Measurements from ENCODE around the gene KLHL5. TPM values are rescaled to one million over a fixed set of nuclear protein-coding genes. Genes with fewer than 3 reads are reported as not detected.
A peak's percentile ranks its signal among the peaks of the same experiment; 100 is the strongest.

Gene KLHL5
- total and polyA plus RNA-seq, 2 donors (not counting 1 experiment from before 2014, with no cell fraction given) = 22.6 to 90.0 TPM

GRCh38 chr4:39067451-39067850 is 5.4 kb downstream of the KLHL5 start:
- Mint-ChIP-seq H3K9me3 (ENCODE audit: insufficient read depth) (no peaks in the 10 kb centered on the region), H3K27me3 (no peaks in the 10 kb centered on the region), H3K27ac (no peak overlapping the region), H3K4me1 (peaks cover 48% of the 10 kb centered on the region), H3K4me3 (no peak overlapping the region)
- ChIA-PET POLR2A (no interaction called here), CTCF (interaction anchor here (0.5 kb wide), 1 partner anchor 19 kb away, joined by 5 read pairs; no protein-coding TSS in a partner anchor)
- no peaks in the 10 kb centered on the region for H3K9me3 ChIP-seq (ENCODE audit: control extremely low read depth in 1 of 3, control insufficient read depth in 2 of 3, insufficient read depth in 1 of 3, low read length in 2 of 3)
- H3K27ac ChIP-seq (ENCODE audit: low read length in 2 of 2) = no peak overlapping the region
- H2AFZ ChIP-seq (ENCODE audit: insufficient read depth, low read depth, low read length, poor library complexity, severe bottlenecking) = no peak overlapping the region
- DNase-seq (no peak), ATAC-seq (ENCODE audit: low read depth) (no peak)
- no peak overlapping the region for H3K9ac ChIP-seq (ENCODE audit: low read length)
- no peaks in the 10 kb centered on the region for H3K27me3 ChIP-seq (replicated peaks in 1 of 4; ENCODE audit: control extremely low read depth in 1 of 4, control insufficient read depth in 3 of 4, insufficient read depth in 4 of 4, low read length in 3 of 4)
- no peak overlapping the region for H3K4me3 ChIP-seq (ENCODE audit: control extremely low read depth in 1 of 5, extremely low read depth in 1 of 5, insufficient read depth in 1 of 5, low read depth in 2 of 5, low read length in 4 of 5)
- 100% methylated on average over 2 of the region's 3 CpGs for WGBS (ENCODE audit: insufficient coverage)
- H4K20me1 ChIP-seq (ENCODE audit: control insufficient read depth, insufficient read depth, low read length, poor library complexity, severe bottlenecking) = peaks cover 39% of the 10 kb centered on the region
- intact Hi-C loops (cut with micrococcal nuclease) = no loop called here
- no peaks in the 10 kb centered on the region for H3K36me3 ChIP-seq (replicated peaks in 1 of 2; ENCODE audit: control extremely low read depth in 1 of 2, control insufficient read depth in 1 of 2, extremely low read depth in 1 of 2, insufficient read depth in 2 of 2, low read length in 1 of 2)
- H3K79me2 ChIP-seq (ENCODE audit: control insufficient read depth, insufficient read depth, low read length) = peaks cover 87% of the 10 kb centered on the region
- peaks cover 4% of the 10 kb centered on the region in 2 donors for H3K4me1 ChIP-seq (ENCODE audit: control insufficient read depth in 2 of 2, insufficient read depth in 2 of 2, low read length in 2 of 2)
- H3K4me2 ChIP-seq (replicated peaks; ENCODE audit: low read depth, low read length, poor library complexity, severe bottlenecking) = no peak overlapping the region
- TF ChIP-seq CTCF (IDR thresholded peaks at IDR 0.05) (no peak), EZH2 (IDR thresholded peaks at IDR 0.05; ENCODE audit: borderline replicate concordance, insufficient read depth, low read depth, low read length, poor library complexity, severe bottlenecking) (no peak)

DNA sequence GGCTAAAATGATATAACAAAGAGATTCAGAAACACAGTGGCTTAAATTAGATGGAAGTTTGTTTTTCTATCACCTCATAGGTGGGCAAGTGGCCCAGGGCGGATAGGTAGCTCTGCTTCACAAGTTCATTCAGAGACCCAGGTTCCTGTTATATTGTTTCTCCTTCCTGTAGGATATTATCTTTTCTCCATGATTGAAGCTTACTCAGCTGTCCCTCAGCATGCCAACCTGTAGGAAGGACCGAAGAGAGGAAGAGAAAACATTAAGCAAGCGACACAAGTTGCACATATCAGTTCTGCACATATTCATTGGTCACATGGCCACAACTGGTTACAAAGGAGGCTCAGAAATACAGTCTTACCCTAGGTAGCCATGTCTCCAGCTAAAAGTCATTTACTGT is 6.9 kb downstream of the KLHL5 start:
- H3K27ac Mint-ChIP-seq = no peak overlapping the region
- Histone ChIP-seq H3K79me2 (ENCODE audit: control insufficient read depth, insufficient read depth, low read length) (peaks cover 77% of the 10 kb centered on the region), H4K20me1 (ENCODE audit: control insufficient read depth, insufficient read depth, low read length, poor library complexity, severe bottlenecking) (peaks cover 38% of the 10 kb centered on the region), H3K9ac (ENCODE audit: low read length) (no peak overlapping the region), H3K4me2 (replicated peaks; ENCODE audit: low read depth, low read length, poor library complexity, severe bottlenecking) (no peak overlapping the region), H3K9me3 (ENCODE audit: control extremely low read depth in 1 of 3, control insufficient read depth in 2 of 3, insufficient read depth in 1 of 3, low read length in 2 of 3) (no peaks in the 10 kb centered on the region), H3K36me3 (replicated peaks in 1 of 2; ENCODE audit: control extremely low read depth in 1 of 2, control insufficient read depth in 1 of 2, extremely low read depth in 1 of 2, insufficient read depth in 2 of 2, low read length in 1 of 2) (no peaks in the 10 kb centered on the region), H3K27me3 (replicated peaks in 1 of 4; ENCODE audit: control extremely low read depth in 1 of 4, control insufficient read depth in 3 of 4, insufficient read depth in 4 of 4, low read length in 3 of 4) (no peaks in the 10 kb centered on the region), H3K4me1 (ENCODE audit: control insufficient read depth in 2 of 2, insufficient read depth in 2 of 2, low read length in 2 of 2) (no peaks in the 10 kb centered on the region), H2AFZ (ENCODE audit: insufficient read depth, low read depth, low read length, poor library complexity, severe bottlenecking) (no peak overlapping the region), H3K27ac (ENCODE audit: low read length in 2 of 2) (peak overlapping the region in 1 of 2 donors; percentile 7), H3K4me3 (ENCODE audit: control extremely low read depth in 1 of 5, extremely low read depth in 1 of 5, insufficient read depth in 1 of 5, low read depth in 2 of 5, low read length in 4 of 5) (no peak overlapping the region)
- POLR2A ChIA-PET = no interaction called here
- ATAC-seq (ENCODE audit: low read depth) (no peak), DNase-seq (no peak)
- intact Hi-C loops (cut with micrococcal nuclease) = no loop called here
- peaks cover 40% of the 10 kb centered on the region for H3K4me1 Mint-ChIP-seq
- TF ChIP-seq CTCF (IDR thresholded peaks at IDR 0.05) (no peak), EZH2 (IDR thresholded peaks at IDR 0.05; ENCODE audit: borderline replicate concordance, insufficient read depth, low read depth, low read length, poor library complexity, severe bottlenecking) (no peak)
- WGBS (ENCODE audit: insufficient coverage) = 100% methylated on average over 2 of the region's 3 CpGs
- no peak overlapping the region for H3K4me3 Mint-ChIP-seq
- H3K27me3 Mint-ChIP-seq = no peaks in the 10 kb centered on the region
- H3K9me3 Mint-ChIP-seq (ENCODE audit: insufficient read depth) = no peaks in the 10 kb centered on the region
- CTCF ChIA-PET = no interaction called here
